GM12878 (cell line): ENCODE measurements around the gene THTPA. TPM values are rescaled to one million over a fixed set of nuclear protein-coding genes. Genes with fewer than 3 reads are reported as not detected.

Experiments
- BRCA1 ChIP-seq: IDR thresholded peaks from 2 replicates; pipeline ENCODE4 v1.6.1; 2011; ENCODE audit warnings: low read depth, low read length, improper control_type of control experiment
- CBFB ChIP-seq: IDR thresholded peaks from 2 replicates; pipeline ENCODE4 v1.6.1; 2016; ENCODE audit warnings: antibody characterized with exemption, low read depth
- DPF2 ChIP-seq: fragments of 450-650 bp; IDR thresholded peaks from 2 replicates; pipeline ENCODE4 v1.6.1; 2017; ENCODE audit warnings: mild to moderate bottlenecking
- E2F8 ChIP-seq: fragments of 450-650 bp; IDR thresholded peaks from 2 replicates; pipeline ENCODE4 v1.6.1; 2018; ENCODE audit warnings: mild to moderate bottlenecking, low read depth, moderate library complexity; ENCODE audit not compliant: partially characterized antibody
- HCFC1 ChIP-seq: fragments of 150-350 bp; IDR thresholded peaks from 2 replicates; pipeline ENCODE4 v1.6.1; 2014; ENCODE audit warnings: low read length
- IRF3 ChIP-seq: fragments of 450-650 bp; IDR thresholded peaks from 2 replicates; pipeline ENCODE4 v1.6.1; 2014; ENCODE audit warnings: mild to moderate bottlenecking
- MEF2A ChIP-seq: IDR thresholded peaks from 2 replicates; pipeline ENCODE4 v1.6.1; 2011; ENCODE audit warnings: low read depth, mild to moderate bottlenecking, low read length, moderate library complexity; ENCODE audit not compliant: insufficient read depth
- NFYA ChIP-seq: IDR thresholded peaks from 2 replicates; pipeline ENCODE4 v1.6.1; 2011; ENCODE audit warnings: low read depth, mild to moderate bottlenecking, low read length, improper control_type of control experiment, borderline replicate concordance
- NR2F1 ChIP-seq: fragments of 450-650 bp; conservative IDR thresholded peaks from 2 replicates; pipeline ENCODE4 v1.6.1; 2017; ENCODE audit warnings: mild to moderate bottlenecking
- PAX8 ChIP-seq: fragments of 450-650 bp; IDR thresholded peaks from 2 replicates; pipeline ENCODE4 v1.6.1; 2017; ENCODE audit warnings: mild to moderate bottlenecking, moderate library complexity
- RUNX3 ChIP-seq: IDR thresholded peaks from 2 replicates; pipeline ENCODE4 v1.6.1; 2012; ENCODE audit warnings: low read length, inconsistent platforms
- SPI1 ChIP-seq: IDR thresholded peaks from 2 replicates; pipeline ENCODE4 v1.6.1; 2011; ENCODE audit warnings: low read depth, mild to moderate bottlenecking, low read length, moderate library complexity, borderline replicate concordance; ENCODE audit not compliant: insufficient read depth
- polyA plus RNA-seq, 11 experiments: library from polyadenylated mRNA; depleted of rRNA in 4 of 11; unstranded in 6 of 11; stranded (reverse) in 5 of 11; fragments of >200 nt; fragmentation: Nextera tagmentation in 4 of 11; fragmentation: Illumina TruSeq in 1 of 11; extraction: Ambion mirVana in 4 of 11; extraction: Trizol in 1 of 11; gene quantifications; 1 replicate in 1 of 11; 2 replicates in 10 of 11; pipeline versions ENCODE4 v1.2.1 to v1.2.3, GENCODE V29; 2011 to 2016; ENCODE audit warnings: inconsistent platforms in 2 of 11, missing spikeins in 2 of 11, low read depth in 1 of 11
- total RNA-seq, 4 experiments: library from RNA; depleted of rRNA in 3 of 4; stranded (reverse); fragments of >200 nt in 3 of 4; fragmentation: Illumina TruSeq in 1 of 4; extraction: Trizol in 1 of 4; gene quantifications; 2 replicates each; pipeline versions ENCODE4 v1.2.1 to v1.2.3, GENCODE V29; 2013 to 2021
- TF ChIP-seq, protein P1 (sequence below): fragments of 450-650 bp; IDR thresholded peaks from 2 replicates; pipeline ENCODE4 v1.6.1; 2017; ENCODE audit warnings: mild to moderate bottlenecking, moderate library complexity

THTPA gene
- total and polyA plus RNA-seq, 10 of the 15 experiments (the other 5 are each of a cell fraction or from before 2014, with no cell fraction given) = 3.1 to 24.9 (median 12.8) TPM

GRCh38 chr14:23559010-23559925 is 3.2 kb downstream of the THTPA start (continued):
- TF ChIP-seq E2F8 = no peak
- TF ChIP-seq NR2F1 = no peak
- no peak for TF ChIP-seq IRF3
- TF ChIP-seq RUNX3 = peak; percentile 20; the same call in 1 of the 2 replicates
- no peak for TF ChIP-seq PAX8
- TF ChIP-seq, protein P1, sequence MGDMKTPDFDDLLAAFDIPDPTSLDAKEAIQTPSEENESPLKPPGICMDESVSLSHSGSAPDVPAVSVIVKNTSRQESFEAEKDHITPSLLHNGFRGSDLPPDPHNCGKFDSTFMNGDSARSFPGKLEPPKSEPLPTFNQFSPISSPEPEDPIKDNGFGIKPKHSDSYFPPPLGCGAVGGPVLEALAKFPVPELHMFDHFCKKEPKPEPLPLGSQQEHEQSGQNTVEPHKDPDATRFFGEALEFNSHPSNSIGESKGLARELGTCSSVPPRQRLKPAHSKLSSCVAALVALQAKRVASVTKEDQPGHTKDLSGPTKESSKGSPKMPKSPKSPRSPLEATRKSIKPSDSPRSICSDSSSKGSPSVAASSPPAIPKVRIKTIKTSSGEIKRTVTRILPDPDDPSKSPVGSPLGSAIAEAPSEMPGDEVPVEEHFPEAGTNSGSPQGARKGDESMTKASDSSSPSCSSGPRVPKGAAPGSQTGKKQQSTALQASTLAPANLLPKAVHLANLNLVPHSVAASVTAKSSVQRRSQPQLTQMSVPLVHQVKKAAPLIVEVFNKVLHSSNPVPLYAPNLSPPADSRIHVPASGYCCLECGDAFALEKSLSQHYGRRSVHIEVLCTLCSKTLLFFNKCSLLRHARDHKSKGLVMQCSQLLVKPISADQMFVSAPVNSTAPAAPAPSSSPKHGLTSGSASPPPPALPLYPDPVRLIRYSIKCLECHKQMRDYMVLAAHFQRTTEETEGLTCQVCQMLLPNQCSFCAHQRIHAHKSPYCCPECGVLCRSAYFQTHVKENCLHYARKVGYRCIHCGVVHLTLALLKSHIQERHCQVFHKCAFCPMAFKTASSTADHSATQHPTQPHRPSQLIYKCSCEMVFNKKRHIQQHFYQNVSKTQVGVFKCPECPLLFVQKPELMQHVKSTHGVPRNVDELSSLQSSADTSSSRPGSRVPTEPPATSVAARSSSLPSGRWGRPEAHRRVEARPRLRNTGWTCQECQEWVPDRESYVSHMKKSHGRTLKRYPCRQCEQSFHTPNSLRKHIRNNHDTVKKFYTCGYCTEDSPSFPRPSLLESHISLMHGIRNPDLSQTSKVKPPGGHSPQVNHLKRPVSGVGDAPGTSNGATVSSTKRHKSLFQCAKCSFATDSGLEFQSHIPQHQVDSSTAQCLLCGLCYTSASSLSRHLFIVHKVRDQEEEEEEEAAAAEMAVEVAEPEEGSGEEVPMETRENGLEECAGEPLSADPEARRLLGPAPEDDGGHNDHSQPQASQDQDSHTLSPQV = no peak
- no peak for TF ChIP-seq BRCA1
- TF ChIP-seq MEF2A = no peak
- TF ChIP-seq SPI1 = no peak
- TF ChIP-seq NFYA = no peak
- TF ChIP-seq DPF2 = no peak
- 0 out of 2 replicates have a peak, but pooled peaks have one; percentile 29 for TF ChIP-seq CBFB
- no peak for TF ChIP-seq HCFC1
